Esophagus squamous epithelium (tissue), 5 donors: Measurements from ENCODE around the gene GP1BB. TPM values are rescaled to one million over a fixed set of nuclear protein-coding genes. Genes with fewer than 3 reads are reported as not detected.

Experiments used
- DNase-seq: peaks from one replicate; lab custom pipeline; 2025; lab: John Stamatoyannopoulos, UW
- H3K27ac ChIP-seq, 4 donors: fragments of 200-600 bp; sonication (generic); one replicate each; pipeline ENCODE4 v1.5.1; 2016 to 2019; ENCODE audit warnings: mild to moderate bottlenecking in 1 of 4
- H3K27me3 ChIP-seq, 4 donors: fragments of 200-600 bp; sonication (generic); 1 replicate in 3 of 4; 2 replicates in 1 of 4; pipeline versions ENCODE4 v1.5.1 to v1.6.0; 2017 to 2021; ENCODE audit warnings: antibody characterized with exemption in 1 of 4
- H3K36me3 ChIP-seq, 3 donors: fragments of 200-600 bp; sonication (generic); one replicate each; pipeline ENCODE4 v1.5.1; 2016 to 2019
- H3K4me1 ChIP-seq, 3 donors: fragments of 200-600 bp; sonication (generic); one replicate each; pipeline ENCODE4 v1.5.1; 2017 to 2019
- H3K4me3 ChIP-seq, 4 donors: fragments of 200-600 bp; sonication (generic); 1 replicate in 3 of 4; 2 replicates in 1 of 4; pipeline ENCODE4 v1.5.1; 2016 to 2019; ENCODE audit warnings: mild to moderate bottlenecking in 2 of 4, moderate library complexity in 1 of 4
- H3K9me3 ChIP-seq, 3 donors: fragments of 200-600 bp; sonication (generic); one replicate each; pipeline ENCODE4 v1.5.1; 2016 to 2019
- CTCF ChIP-seq, 6 experiments: fragments of 450-650 bp in 4 of 6; fragments of 200-600 bp in 2 of 6; sonication (generic) in 2 of 6; IDR thresholded peaks; one replicate each; pipeline ENCODE4 v1.5.1; 2016 to 2019; ENCODE audit warnings: antibody characterized with exemption in 6 of 6, mild to moderate bottlenecking in 4 of 6, moderate library complexity in 4 of 6
- POLR2A ChIP-seq, 4 donors: fragments of 450-650 bp; IDR thresholded peaks; one replicate each; pipeline ENCODE4 v1.6.1; 2017; ENCODE audit warnings: antibody characterized with exemption in 4 of 4, mild to moderate bottlenecking in 4 of 4, moderate library complexity in 3 of 4
- WGBS, 2 donors: methylation state at CpG; one replicate each; pipeline ENCODE4 v1.1.5; 2018; 5-methylcytosine and 5-hydroxymethylcytosine counted together
- intact Hi-C: fragments of 100-400 bp; cut with DNase I; formaldehyde crosslinking; loops from one replicate; pipeline ENCODE4 v1.15.0; 2022
- total RNA-seq, 4 donors: library from RNA; depleted of rRNA; stranded (reverse); fragments of >200 nt; gene quantifications; one replicate each; pipeline ENCODE4 v1.1.0, GENCODE V29; 2016
- donor health status: DM: yes; HTN: yes; CAD: no.

The GP1BB gene
- total RNA-seq, 4 donors from 2014 or later: 4.8 to 40.0 (median 9.7) TPM

DNA sequence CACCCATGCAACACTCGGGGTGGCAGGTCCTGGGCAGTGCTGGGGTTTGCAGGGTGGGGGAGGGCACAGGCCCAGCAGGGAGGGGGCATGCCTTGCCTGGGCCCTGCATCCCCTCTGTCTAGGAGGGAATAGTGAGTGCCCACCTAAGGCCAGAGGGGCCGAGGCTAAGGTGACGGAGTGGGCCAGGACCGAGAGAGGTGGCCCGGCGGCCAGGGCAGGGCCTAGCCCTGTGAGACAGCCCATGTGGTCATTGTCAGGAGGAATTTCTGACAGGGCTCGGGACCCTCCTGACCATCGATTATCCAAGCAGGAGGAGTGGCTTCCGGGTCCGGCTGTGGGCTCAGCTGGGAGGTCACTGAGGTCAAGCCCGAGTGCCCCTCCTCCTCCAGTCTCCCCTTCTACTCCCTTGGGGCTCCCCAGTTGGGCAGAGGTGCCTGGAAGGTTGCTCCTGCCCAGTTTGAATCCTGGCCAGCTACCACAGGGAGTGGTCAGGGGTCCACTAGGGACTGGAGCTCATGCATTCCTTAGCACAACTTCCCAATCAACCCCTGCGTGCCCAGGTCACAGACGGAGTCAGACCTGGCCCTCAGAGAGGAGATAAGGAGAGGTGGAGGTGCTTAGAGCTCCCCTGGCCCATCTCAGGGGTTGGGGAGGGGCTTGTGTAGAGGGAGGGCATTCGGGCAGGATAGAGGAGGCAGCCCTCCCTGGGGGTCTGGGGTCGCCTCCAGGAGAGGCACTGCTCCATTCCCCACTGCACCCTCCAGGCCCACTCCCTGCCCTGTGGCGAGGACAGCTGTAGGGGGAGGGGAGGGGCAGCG lies 14.7 kb downstream of the GP1BB start:
- no peak for DNase-seq
- no peak for TF ChIP-seq POLR2A (IDR thresholded peaks at IDR 0.05)
- TF ChIP-seq CTCF (IDR thresholded peaks at IDR 0.05): no peak

DNA sequence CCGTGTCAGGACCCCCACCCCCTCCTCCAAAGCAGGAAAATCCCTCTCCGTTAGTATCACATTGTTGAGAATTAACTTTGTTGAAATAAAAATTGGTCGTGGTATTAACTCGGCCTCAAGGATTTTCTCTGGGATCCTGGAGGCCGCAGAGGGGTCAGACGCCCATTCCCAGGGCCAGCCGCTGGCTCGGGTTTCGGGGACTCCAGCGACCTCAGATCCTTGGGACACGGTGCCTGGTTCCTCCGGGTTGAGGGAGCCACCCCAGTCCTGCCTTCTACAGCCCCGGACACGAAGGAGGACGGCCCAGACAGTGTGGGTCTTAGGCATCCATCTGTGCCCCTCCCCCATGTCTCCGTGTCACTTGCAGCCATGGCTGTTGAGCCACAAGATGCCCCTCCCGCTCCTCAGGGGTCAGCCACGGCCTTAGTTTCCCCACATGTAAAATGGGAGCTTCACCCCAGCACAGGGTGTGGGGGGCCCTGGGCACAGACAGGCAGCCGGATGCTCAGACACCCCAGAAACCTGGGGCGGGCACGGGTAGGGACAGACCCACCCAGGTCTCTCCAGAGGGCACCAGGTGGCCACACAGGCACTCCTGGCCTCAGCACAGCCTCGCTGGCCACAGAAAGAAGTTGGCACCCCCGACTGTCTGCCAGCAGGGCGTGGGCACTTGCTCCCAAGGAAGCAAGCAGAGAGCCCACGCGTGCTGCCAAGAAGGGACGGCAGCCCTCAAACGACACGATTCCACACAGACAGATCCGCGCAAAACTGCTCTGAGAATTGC lies 15.5 kb downstream of the GP1BB start:
- intact Hi-C loops: no loop called here
- no peaks in the 10 kb centered on the region for H3K9me3 ChIP-seq
- no peak for DNase-seq
- TF ChIP-seq CTCF (IDR thresholded peaks at IDR 0.05) (no peak), POLR2A (IDR thresholded peaks at IDR 0.05) (no peak)
- peaks cover 0 to 31% (median 0%) of the 10 kb centered on the region in 4 donors for H3K27me3 ChIP-seq
- H3K27ac ChIP-seq: no peak overlapping the region
- H3K36me3 ChIP-seq: no peaks in the 10 kb centered on the region
- H3K4me3 ChIP-seq: no peak overlapping the region
- 36 to 40% methylated on average over 3 to 6 of the region's 31 CpGs for WGBS, 2 donors
- no peaks in the 10 kb centered on the region for H3K4me1 ChIP-seq

More for the DNA sequence above, 14.7 kb downstream of the GP1BB start:
- WGBS, 2 donors: 67 to 82% methylated on average over 5 to 15 of the region's 17 CpGs
- no peak overlapping the region for H3K4me3 ChIP-seq
- no peaks in the 10 kb centered on the region for H3K9me3 ChIP-seq
- no peaks in the 10 kb centered on the region for H3K4me1 ChIP-seq
- intact Hi-C loops: no loop called here
- no peaks in the 10 kb centered on the region for H3K36me3 ChIP-seq
- no peak overlapping the region for H3K27ac ChIP-seq
- H3K27me3 ChIP-seq: peaks cover 0 to 31% (median 0%) of the 10 kb centered on the region in 4 donors

DNA sequence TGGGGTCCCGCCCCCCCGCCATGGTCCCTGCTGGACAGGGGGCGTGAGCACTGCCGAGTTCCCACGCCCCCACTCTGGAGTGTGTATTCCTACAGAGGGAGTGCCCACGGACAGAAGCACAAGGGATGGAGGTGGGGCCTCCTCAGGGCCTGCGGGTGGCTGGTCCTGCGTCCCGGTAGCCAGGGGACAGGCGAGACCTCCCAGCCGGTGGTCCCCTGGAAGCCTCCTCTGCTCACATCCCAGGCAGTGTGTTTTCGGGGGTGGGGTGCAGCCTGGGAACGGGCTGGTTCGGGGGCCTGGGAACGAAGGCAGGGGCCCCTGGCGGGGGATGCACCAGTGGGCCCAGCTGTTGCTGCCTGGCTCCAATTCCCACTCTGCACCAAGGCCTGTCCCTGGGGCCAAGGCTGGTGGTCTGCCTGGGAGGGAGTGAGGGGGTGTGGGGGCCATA lies 16.1 kb downstream of the GP1BB start:
- DNase-seq: no peak
- Histone ChIP-seq H3K4me1 (no peaks in the 10 kb centered on the region), H3K27ac (no peak overlapping the region), H3K36me3 (no peaks in the 10 kb centered on the region), H3K4me3 (no peak overlapping the region), H3K27me3 (peaks cover 0 to 31% (median 0%) of the 10 kb centered on the region in 4 donors), H3K9me3 (no peaks in the 10 kb centered on the region)
- WGBS, 2 donors: no CpG with 5 or more reads among the region's 16 CpGs
- no peak for TF ChIP-seq POLR2A (IDR thresholded peaks at IDR 0.05)
- no peak for TF ChIP-seq CTCF (IDR thresholded peaks at IDR 0.05)
- intact Hi-C loops: no loop called here

DNA sequence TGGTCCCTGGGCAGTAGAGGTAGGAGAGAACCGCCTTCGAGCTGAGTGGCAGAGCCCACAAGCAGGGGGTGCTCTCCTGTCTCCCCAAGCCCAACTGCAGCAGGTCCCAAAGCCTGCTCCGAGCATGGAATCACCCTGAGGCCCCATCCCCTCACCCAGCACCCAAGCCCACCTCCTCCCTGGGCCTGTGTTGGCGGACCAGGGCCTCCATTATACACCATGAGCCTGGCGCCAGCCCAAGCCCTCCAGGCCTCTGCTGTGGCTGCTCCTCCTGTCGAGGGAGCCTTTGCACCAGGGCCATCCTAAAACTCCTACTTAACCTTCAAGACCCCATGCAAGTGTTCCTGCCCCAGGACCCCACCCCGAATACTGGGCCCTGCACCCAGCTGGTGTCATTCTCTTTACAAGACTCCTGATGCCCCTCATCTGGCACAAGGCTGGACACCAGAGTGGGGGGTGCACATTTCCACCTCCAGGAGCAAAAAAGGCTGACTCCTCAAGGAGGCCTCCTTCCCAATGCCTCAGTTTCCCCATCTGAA lies 16.6 kb downstream of the GP1BB start:
- Histone ChIP-seq H3K27me3 (peaks cover 0 to 31% (median 0%) of the 10 kb centered on the region in 4 donors), H3K4me1 (no peaks in the 10 kb centered on the region), H3K36me3 (no peaks in the 10 kb centered on the region), H3K9me3 (no peaks in the 10 kb centered on the region), H3K27ac (no peak overlapping the region), H3K4me3 (no peak overlapping the region)
- 67 to 72% methylated on average over 1 to 5 of the region's 7 CpGs for WGBS, 2 donors
- no peak for DNase-seq
- TF ChIP-seq CTCF (IDR thresholded peaks at IDR 0.05) (no peak), POLR2A (IDR thresholded peaks at IDR 0.05) (no peak)
- intact Hi-C loops: no loop called here
